HepG2 (cell line): ENCODE measurements around the gene LTA4H. TPM values are rescaled to one million over a fixed set of nuclear protein-coding genes. Genes with fewer than 3 reads are reported as not detected.

Experiments used
- CSRNP2 ChIP-seq: sonication (generic); formaldehyde crosslinking; conservative IDR thresholded peaks from 2 replicates; pipeline ENCODE4 v1.8.0; 2022; ENCODE audit warnings: low read depth, missing genetic modification reagents
- DZIP1 ChIP-seq: sonication (generic); formaldehyde crosslinking; IDR thresholded peaks from 2 replicates; pipeline ENCODE4 v1.5.0; 2020; ENCODE audit warnings: mild to moderate bottlenecking, missing genetic modification reagents
- MLX ChIP-seq: IDR thresholded peaks from 2 replicates; pipeline ENCODE4 v1.6.1; 2016
- PHB2 ChIP-seq: fragments of 450-650 bp; IDR thresholded peaks from 2 replicates; pipeline ENCODE4 v1.6.1; 2018; ENCODE audit not compliant: partially characterized antibody
- SMAD3 ChIP-seq: sonication (generic); formaldehyde crosslinking; IDR thresholded peaks from 2 replicates; pipeline ENCODE4 v1.4.0; 2020; ENCODE audit warnings: missing genetic modification reagents
- SNAPC4 ChIP-seq: sonication (generic); formaldehyde crosslinking; IDR thresholded peaks from 2 replicates; pipeline ENCODE4 v1.4.0; 2020; ENCODE audit warnings: mild to moderate bottlenecking, missing genetic modification reagents
- TFDP2 ChIP-seq: sonication (generic); formaldehyde crosslinking; IDR thresholded peaks from 2 replicates; pipeline ENCODE4 v1.4.0; 2020; ENCODE audit warnings: missing genetic modification reagents
- ZNF12 ChIP-seq: sonication (generic); formaldehyde crosslinking; IDR thresholded peaks from 2 replicates; pipeline ENCODE4 v1.5.0; 2020; ENCODE audit warnings: missing genetic modification reagents
- ZNF546 ChIP-seq: sonication (generic); formaldehyde crosslinking; conservative IDR thresholded peaks from 2 replicates; pipeline ENCODE4 v1.8.1; 2023; ENCODE audit warnings: mild to moderate bottlenecking, missing genetic modification reagents
- ZNF639 ChIP-seq: conservative IDR thresholded peaks from 2 replicates; pipeline ENCODE4 v1.6.1; 2018; ENCODE audit warnings: missing genetic modification reagents
- ZNF850 ChIP-seq: sonication (generic); formaldehyde crosslinking; conservative IDR thresholded peaks from 2 replicates; pipeline ENCODE4 v1.9.0; 2021; ENCODE audit warnings: mild to moderate bottlenecking, missing genetic modification reagents
- polyA plus RNA-seq, 8 experiments: library from polyadenylated mRNA; depleted of rRNA in 3 of 8; stranded (reverse) in 7 of 8; unstranded in 1 of 8; fragments of >200 nt; fragmentation: Illumina TruSeq in 4 of 8; extraction: Trizol in 4 of 8; gene quantifications; 2 replicates each; pipeline versions ENCODE4 v1.2.1 to v1.2.3, GENCODE V29; 2011 to 2016; ENCODE audit warnings: low read depth in 4 of 8, missing spikeins in 1 of 8, mixed read lengths in 1 of 8; ENCODE audit not compliant: insufficient read depth in 1 of 8
- total RNA-seq, 5 experiments: library from RNA; depleted of rRNA; stranded (reverse); fragments of >200 nt; fragmentation: Illumina TruSeq; extraction: Trizol; gene quantifications; 2 replicates each; pipeline ENCODE4 v1.2.3, GENCODE V29; 2016; ENCODE audit warnings: low read depth in 1 of 5

Gene LTA4H
- total and polyA plus RNA-seq, 2 of the 13 experiments (the other 11 are each of a cell fraction or from before 2014, with no cell fraction given): 87.5 to 90.4 TPM

GRCh38 chr12:96035283-96036236 lies at the start of gene LTA4H (continued):
- TF ChIP-seq SNAPC4 (CRISPR knock-in tag) (no peak), ZNF850 (CRISPR knock-in tag) (no peak), TFDP2 (CRISPR knock-in tag) (peak; percentile 11; the same call in 1 of the 2 replicates), SMAD3 (CRISPR knock-in tag) (peak; percentile 54; the same call in 1 of the 2 replicates), DZIP1 (no peak), ZNF639 (CRISPR knock-in tag) (no peak; the same call in 1 of the 2 replicates), PHB2 (no peak), ZNF12 (no peak; the same call in 1 of the 2 replicates), CSRNP2 (CRISPR knock-in tag) (no peak), MLX (CRISPR knock-in tag) (no peak), ZNF546 (CRISPR knock-in tag) (no peak)
